Measurements from ENCODE around the gene SERPINB13.

The SERPINB13 gene, protein sequence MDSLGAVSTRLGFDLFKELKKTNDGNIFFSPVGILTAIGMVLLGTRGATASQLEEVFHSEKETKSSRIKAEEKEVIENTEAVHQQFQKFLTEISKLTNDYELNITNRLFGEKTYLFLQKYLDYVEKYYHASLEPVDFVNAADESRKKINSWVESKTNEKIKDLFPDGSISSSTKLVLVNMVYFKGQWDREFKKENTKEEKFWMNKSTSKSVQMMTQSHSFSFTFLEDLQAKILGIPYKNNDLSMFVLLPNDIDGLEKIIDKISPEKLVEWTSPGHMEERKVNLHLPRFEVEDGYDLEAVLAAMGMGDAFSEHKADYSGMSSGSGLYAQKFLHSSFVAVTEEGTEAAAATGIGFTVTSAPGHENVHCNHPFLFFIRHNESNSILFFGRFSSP

DNA sequence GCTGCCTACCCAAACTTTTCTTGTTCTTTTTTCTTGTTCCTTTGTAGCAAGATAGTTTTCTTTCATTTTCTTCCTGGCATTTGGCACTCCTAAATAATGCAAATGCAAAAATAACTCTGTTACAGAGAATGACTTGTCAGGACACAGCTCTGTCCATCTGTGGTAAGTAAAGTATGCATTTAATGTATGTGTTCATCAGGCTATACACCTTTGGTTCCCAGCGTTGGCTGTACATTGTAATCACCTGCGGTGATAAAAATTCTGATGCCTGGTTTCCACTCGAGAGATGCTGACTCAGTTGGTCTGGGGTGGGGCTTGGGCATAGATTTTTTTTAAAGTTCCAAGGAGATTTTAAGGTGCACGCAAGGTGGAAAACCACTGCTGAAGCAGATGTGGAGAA is at the start of gene SERPINB13:
Gene SERPINB13, plus strand, starts transcription at position 378 of the 400 bp plus-strand sequence. CDS start 1,325 bp downstream, outside the sequence.
- no peak for DNase-seq (ENCODE audit: low spot score)

DNA sequence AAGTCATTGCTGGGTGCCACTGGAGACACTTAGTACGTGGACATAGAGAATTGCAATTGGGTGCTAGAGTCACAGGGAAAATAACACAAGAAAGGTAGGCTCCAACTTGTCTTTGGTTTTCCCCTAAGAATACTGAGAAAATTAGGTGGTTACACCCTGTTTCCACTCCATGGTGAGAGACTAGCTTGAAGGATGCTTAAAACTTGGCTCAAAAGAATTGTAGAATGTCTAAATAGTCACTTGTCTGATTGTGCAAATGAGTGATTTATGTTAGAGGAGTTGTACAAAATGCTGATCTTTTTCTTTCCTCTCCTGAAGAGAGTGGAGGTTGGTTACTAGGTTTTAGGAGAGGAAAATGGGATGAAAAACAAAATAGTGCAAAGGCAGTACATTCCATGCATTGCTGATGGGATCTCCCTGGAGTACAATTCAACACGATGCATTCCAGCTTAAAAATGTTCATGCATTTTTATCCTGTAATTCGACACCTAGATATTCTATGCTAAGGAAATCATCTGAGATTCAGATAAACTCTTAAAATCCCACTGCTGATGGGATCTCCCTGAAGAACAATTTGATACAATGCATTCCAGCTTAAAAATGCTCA is 47.1 kb upstream of the SERPINB13 start:
- no peak for DNase-seq (ENCODE audit: low spot score)

DNA sequence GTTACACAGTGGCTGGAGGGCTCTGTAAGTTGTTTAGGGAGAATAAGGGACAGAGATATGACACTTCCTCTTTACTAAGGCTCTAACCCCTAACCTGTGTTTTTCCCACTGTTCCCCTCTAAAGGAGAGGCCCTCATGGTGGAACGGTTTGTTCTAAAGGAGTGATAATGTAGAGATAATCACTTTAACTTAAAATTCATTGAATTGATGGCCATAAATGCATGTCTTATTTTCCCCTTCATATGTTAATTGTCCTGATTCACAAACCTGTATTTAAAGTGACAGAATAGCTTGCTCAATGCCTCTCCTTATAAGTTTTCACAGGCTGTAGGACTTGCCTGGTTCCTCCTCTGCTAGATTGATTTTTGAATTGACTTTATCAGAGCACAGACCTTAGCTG is 45.1 kb upstream of the SERPINB13 start, which contains the start of gene SERPINB12:
Gene SERPINB12, plus strand, starts transcription at position 301 of the 400 bp plus-strand sequence. CDS start 13,791 bp downstream, outside the sequence.
- no peak for DNase-seq (ENCODE audit: low spot score)

DNA sequence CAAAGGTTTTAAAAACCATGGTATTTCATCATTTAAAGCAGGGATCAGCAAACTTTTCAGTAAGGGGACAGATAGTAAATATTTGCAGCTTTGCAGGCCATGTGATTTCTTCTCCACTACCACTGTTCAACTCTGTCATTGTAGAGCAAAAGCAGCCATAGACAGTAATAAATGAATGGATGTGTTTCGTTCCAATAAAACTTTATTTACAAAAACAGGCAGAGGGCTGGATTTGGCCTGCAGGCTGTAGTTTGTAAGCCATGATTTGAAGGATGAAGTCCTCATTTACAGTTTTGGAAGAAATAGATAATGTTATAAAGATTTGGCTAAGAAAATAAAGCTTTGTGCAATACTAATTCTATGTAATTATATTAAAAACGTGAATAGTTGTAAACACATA is 43.1 kb upstream of the SERPINB13 start:
- DNase-seq (ENCODE audit: low spot score): no peak

DNA sequence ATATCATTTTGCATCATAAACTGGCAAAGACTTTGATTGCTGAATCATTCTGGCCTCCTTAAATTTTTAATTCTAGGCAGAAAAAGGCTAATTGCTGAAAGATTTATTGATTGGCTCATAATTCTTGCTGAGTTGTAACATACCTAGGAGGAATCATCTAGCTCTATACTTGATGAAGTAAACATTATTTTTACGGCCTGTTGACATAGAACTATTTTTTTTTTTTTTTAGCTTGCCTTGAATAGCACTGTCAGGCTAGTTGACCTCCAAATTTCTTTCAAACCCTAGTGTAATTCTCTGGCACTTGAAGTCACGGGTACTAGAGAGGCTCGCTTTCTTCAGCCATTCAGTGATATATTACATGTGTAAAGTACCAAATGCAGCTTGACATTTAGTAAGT is 42.1 kb upstream of the SERPINB13 start:
- no peak for DNase-seq (ENCODE audit: low spot score)

DNA sequence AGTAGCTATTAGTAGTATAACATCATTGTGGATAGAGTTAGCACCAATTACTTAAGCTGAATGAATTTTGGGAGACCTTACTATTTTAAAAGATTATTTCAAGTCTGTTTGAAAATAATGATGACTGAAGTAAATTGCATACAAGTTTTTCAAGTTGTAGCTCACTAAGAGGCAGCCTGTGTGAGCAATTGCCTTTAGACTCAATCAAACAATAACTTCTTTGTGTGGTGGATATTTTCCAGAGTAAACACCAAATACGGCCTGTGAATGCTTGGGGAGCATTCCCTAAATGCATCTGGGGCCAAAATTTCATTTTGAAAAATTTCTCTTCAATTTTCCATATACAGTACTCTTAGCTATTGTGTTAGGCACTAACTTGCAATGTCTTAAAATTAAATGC is 37.1 kb upstream of the SERPINB13 start:
- no peak for DNase-seq (ENCODE audit: low spot score)

DNA sequence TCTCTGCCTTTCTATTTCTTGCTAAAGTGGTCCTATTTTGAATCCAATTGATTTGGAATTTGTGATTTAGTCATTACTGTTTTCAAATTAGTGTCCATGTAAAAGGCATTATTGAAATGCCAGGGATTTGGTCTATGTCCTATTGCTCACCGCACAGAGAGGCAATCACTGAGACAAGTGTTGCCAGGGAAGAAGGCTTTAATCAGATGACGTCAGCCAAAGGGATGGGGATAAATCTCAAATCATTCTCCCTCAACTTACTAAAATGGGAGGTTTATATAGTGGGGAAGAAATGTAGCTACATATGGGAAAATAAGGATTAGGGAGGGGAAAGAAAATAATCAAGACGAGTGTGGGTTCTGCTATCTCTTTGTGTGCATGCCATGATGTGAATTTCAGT is 35.4 kb upstream of the SERPINB13 start:
- DNase-seq (ENCODE audit: low spot score): no peak

DNA sequence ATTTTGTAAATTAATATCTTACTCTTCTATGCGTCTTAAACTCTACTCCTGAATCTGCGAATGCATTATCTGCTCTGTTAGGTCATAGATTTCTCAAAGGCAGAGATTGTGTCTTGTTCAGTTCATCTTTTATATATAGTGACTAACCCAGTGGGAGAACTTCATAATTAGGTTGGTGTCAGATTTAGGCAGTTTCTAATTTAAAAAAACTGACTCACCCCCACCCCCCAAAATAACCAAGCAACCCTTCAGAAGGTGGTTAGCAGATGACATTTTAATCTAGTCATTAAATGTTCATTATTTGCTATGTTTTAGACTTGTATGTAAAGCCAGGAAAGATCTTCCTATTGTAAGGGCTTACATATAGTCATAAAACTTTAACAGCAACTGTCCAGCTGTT is 34.6 kb upstream of the SERPINB13 start:
- no peak for DNase-seq (ENCODE audit: low spot score)

DNA sequence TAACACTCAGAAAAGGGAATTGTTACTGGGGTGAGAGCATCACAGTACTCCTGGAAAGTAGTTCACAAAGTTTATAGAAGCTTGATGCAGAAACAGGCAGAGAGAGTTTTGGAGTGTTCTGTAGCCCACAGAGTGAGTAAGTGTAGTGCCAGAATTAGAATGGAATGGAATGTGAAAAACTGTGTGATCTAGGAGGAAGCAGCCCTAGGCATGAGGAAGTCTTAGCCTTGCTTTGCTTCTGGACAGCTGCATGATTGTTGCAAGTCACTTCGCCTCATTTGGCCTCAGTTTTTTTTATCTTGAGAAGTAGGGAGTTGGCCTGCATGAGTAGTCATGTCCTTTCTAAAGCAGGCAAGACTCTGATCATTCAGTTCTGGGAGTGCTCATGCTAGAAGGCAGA is 34.1 kb upstream of the SERPINB13 start:
- DNase-seq (ENCODE audit: low spot score): no peak

DNA sequence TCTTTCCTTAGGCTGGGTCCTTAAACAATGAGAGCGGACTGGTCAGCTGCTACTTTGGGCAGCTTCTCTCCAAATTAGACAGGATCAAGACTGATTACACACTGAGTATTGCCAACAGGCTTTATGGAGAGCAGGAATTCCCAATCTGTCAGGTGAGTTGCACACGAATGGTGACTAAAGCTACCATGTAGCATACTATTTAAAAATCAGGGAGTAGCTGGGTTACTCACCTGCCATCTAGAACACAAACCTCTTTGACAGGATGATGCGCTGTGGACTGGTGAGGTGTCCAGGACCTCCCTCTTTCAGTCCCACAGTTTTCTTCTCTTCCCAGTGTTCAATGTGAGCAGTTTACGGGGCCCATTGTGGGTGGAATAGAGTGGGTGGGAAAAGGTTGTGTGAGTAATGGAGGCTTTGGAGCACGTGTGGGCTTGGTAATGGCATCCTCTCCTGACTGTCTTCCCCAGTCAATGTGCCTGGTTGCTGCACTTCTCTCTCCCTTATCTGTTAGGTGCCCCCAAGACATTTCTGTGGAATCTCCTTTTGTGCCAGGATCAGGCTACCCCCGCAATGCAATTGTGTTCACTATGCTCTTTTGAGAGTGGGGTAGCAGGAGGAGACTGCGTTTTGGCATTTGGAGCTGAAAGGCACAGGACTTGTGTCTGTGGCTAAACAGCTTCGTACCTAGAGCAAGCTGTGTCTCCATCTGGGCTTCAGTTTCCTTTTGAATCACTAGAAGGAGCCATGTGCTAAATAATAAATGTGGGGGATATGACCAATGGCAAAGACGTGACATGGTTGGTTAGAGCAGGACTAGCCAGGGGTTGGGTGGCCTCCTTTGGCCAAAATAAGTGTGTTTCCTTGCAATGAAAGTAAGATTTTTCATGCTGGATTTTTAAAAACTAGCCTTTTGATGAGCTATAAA is 27.3 kb upstream of the SERPINB13 start:
- no peak for DNase-seq (ENCODE audit: low spot score)

DNA sequence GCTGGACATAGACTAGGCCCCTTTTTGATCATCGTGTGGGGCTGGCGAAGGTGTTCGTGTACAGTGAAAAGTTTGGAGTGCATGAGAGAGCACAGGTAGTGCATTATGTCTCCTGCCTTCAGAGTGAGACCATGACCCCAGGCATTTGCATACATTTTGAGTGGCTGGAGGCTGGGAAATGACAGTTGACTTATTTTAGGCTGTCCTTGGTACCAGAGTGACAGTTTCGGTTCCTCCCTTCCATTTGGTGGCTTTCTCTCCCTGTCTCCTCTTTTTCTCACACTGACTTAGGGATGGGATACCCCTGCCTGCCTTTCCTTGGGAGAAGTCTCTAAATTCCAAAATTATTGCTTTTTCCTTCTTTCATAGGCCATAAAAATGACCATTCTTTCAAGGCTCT is 24.9 kb upstream of the SERPINB13 start:
- no peak for DNase-seq (ENCODE audit: low spot score)

DNA sequence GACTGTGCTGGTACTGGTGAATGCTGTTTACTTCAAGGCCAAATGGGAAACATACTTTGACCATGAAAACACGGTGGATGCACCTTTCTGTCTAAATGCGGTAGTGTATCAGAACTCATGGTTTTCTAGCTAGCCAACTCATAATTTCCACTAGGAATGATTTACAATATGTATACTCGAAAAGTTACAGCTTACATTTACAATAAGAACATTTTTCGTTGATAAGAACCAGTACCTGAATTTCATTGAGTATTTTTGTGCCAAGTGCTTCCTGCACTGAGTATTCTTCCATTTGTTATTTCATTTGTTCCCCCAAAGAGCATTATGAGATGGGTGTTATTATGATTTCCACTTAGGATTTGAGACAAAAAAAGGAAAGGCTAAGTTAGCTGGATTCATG is 23.1 kb upstream of the SERPINB13 start:
- no peak for DNase-seq (ENCODE audit: low spot score)

DNA sequence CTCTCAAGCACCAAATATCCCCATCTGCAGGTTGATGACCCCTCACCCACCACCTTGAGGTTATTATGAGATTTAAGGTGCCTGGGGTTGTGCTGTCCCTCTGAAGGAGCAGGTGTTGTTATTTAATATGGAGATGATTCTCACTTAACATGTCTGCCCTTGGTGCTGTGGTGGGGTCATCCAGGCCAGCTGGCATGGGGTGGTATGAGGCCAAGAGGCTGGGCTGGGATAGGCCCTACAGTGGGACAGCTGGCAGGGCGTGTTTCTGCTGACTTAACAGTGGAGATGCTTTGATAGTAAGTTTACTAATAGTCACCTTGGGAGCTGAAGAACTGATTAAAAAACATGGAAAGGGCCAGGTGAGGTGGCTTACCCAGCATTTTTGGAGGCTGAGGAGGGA is 22.6 kb upstream of the SERPINB13 start:
- DNase-seq (ENCODE audit: low spot score): no peak

DNA sequence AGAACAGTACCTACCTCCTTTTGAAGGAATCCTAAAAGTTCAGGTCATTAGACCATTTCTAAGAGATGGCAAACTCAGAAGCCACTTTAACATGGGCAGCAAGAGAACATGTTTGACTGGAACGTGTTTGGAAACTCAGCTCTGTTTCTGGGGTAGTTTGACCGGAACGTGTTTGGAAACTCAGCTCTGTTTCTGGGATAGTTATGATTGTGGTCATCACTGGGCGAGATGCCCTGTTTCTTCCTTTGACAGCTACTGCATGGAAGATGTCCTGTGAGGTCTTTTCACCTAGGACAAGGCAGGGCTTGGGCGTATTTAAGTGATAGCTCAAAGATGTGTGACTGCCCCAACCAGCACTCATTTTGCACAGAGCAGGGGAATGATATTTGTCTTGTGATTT is 19.9 kb upstream of the SERPINB13 start:
- DNase-seq (ENCODE audit: low spot score): no peak

DNA sequence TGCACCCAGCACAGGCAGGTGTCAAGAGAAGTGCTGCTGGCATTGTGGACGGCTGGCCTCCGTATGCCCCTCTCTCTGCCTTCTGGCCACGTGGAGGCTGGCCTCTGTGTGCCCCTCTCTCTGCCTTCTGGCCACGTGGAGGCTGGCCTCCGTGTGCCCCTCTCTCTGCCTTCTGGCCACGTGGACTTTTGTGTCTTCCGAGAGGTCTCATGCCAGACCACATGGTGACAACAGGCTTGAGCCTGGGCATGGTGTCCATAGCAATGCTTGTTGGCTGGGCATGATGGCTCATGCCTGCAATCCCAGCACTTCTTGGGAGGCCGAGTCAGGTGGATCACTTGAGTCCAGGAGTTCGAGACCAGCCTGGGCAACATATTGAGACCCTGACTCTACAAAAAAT is 19.3 kb upstream of the SERPINB13 start:
- DNase-seq (ENCODE audit: low spot score): no peak

DNA sequence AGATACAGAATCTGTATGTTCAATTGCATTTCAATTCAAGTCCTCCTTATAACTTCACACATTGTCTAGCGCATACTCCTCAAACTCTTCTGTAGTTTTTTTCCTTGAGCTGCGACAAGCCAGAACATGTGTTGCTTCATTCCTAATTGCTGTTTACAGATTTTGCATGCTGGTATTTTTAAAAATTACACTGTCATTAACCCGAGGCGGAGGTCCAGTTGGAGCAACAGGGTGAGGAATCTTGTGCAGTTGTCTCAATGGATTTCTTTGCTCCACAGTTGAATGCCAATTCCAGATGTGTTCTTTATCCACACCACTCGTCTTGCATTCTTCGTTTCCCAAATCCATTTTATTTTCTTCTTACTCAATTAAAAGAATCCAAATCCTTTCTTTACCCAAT is 16.4 kb upstream of the SERPINB13 start:
- DNase-seq (ENCODE audit: low spot score): no peak

DNA sequence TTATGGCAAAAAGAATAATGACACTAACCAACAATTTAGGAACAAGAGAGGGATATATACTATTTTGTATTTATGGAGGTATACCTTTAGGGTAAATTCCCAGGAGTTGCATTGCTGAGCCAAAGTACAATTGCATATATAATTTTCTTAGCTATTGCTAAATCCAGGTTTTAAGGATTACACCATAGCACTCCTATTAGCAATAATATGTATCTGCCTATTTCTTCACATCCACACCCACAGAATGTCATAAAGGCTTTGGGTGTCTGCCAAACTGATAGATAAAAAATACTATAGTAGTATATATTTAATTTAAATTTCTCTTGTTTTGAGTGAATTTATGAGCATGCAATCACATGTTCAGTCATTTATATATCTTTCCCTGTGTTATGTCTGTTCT is 11.5 kb upstream of the SERPINB13 start:
- no peak for DNase-seq (ENCODE audit: low spot score)

DNA sequence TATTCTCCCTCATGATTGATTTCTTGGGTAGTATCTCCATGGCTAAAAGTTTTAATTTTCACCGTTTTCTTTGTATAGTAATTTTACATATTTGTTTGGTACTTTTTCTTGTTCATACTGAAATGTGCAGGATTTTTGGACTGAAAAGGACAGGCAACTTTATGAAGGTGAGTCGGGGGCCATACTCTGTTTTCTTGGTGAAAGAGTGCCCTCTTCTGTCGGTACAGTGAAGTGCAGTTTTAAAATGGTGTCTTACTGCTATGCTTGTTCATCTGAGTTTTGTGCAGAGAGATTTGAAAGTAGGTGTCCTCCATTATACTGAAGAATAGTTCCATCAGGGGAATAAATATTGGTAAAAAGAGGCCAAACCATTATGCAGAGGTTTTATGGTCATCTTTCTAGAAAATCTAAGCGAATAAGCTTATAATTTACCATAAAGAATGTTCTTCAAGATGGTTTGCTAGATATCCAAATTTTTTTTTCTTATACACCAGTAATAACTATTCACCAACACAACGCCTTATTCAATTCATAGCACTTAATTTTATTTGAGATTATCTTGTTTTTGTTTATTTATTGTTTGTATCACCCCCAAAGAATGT is 8.7 kb upstream of the SERPINB13 start:
- DNase-seq (ENCODE audit: low spot score): peak; percentile 9

DNA sequence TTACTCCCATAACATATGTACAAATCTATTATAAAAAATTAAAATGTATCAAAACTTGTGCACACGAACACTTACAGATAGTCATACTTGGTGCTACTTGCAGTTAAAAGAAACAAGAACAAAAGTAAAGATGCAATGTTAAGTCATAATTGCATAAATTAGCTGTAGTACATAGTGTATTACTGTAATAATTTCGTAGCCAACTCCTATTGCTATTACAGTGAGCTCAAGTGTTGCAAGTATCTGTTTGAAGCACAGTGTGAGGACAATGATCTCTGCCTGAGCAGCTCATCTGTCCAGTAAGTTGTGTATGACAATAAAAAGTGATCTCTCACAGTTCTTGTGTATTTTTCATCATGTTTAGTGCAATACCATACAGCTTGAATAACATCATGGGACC is 7.5 kb upstream of the SERPINB13 start:
- DNase-seq (ENCODE audit: low spot score): no peak

DNA sequence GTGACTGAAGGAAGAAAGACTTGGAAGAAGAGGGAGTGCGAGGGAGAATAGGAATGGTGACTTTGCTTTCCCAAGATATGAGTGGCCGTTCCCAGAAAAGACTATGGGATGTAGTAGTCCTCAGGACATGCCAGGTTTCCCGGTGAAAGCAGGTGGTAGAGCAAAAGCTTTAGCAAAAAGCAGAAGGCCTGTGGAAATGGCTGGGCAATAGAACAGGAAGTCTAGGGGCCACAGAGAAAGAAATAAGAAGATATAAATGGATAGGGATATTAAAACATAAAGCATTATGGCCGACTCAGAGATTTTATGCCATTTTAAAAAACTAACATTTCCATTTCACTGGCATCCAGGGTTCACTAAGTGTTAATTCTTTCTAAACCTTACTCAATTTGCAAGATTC is 1.2 kb upstream of the SERPINB13 start:
- DNase-seq (ENCODE audit: low spot score): no peak

DNA sequence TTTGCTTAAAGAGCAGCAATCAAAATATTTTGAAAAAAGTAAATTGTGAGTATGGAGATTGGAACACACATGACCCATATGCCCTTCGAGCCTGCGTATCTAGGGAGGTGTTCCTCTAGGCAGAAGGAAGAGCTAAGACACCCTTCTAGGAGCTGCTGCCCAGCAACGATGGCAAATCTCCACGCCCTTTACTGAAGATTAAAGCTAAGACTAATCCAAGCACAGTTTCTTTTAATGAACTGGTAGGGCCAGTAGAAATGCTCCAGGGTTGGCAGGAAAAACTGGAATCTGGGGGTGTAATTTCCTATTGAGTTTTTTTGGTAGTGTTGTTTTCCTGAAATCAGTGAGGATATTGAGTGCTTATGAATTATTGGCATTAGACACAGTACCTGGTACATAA is 712 bp upstream of the SERPINB13 start:
- DNase-seq (ENCODE audit: low spot score): no peak

DNA sequence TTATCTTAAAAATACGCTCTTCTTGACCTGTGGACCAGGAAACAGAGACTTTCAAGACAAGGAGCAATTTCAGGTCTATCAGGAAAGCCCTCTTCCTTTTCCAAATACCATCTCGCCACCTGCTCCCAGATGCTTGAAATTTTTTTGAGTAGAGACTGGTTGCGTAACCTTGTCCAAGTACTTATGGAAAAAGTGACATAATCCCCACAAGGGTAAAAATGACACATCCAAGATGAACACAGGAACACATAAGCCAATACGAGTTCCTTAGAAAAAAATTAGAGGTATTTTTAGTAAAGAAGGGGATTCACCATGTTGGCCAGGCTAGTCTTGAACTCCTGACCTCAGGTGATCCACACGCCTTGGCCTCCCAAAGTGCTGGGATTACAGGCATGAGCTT is 1.8 kb downstream of the SERPINB13 start:
- DNase-seq (ENCODE audit: low spot score): no peak

All from SW480 (cell line).